IMR-90 (cell line): ENCODE measurements around the gene ACP1.

ENCODE experiments used
- POLR2A ChIP-seq: IDR thresholded peaks from 2 replicates; pipeline ENCODE4 v1.6.1; 2012; ENCODE audit warnings: mild to moderate bottlenecking, low read depth, low read length
- RFX5 ChIP-seq: IDR thresholded peaks from 2 replicates; pipeline ENCODE4 v1.8.0; 2012; ENCODE audit warnings: low read depth, mild to moderate bottlenecking, low read length, moderate library complexity

GRCh38 chr2:248724-249123 is 16.0 kb upstream of the ACP1 start:
- TF ChIP-seq POLR2A (no peak), RFX5 (no peak)
